Stimulated activated CD8-positive, alpha-beta memory T cell treated with anti-CD3 and anti-CD28 coated beads, Interleukin-12 subunit alpha, Interleukin-12 subunit beta, amount 100 ng/mL, for 24 hours (primary cell): ENCODE measurements around the gene RALGPS2.
"Not testable (repeated sequence)": the region's sequence is repeated elsewhere in the genome, so short reads cannot be mapped to it uniquely, and the experiment has no call there.

Experiments used
- DNase-seq: peaks from one replicate; pipeline ENCODE4 v3.0.0-alpha.2; 2020; ENCODE audit errors: extremely low read depth

RALGPS2 gene

GRCh38 chr1:178724376-178724727 lies 692 bp upstream of the RALGPS2 start:
- no peak for DNase-seq

- no peak for DNase-seq
Observed at GRCh38 chr1:178725466-178726086, 532 bp downstream of the RALGPS2 start.

- DNase-seq: no peak
Observed at GRCh38 chr1:178726087-178726517, 1.1 kb downstream of the RALGPS2 start.

- DNase-seq: no peak
Observed at GRCh38 chr1:178726545-178726944, 1.5 kb downstream of the RALGPS2 start.

- DNase-seq: no peak
Observed at GRCh38 chr1:178727014-178727895, 2.2 kb downstream of the RALGPS2 start.

GRCh38 chr1:178733972-178734371 lies 8.9 kb downstream of the RALGPS2 start:
- no peak for DNase-seq

- no peak for DNase-seq
Observed at GRCh38 chr1:178738780-178739179, 13.7 kb downstream of the RALGPS2 start.

GRCh38 chr1:178739285-178740045 lies 14.4 kb downstream of the RALGPS2 start:
- no peak for DNase-seq

- DNase-seq: no peak
Observed at GRCh38 chr1:178740491-178740890, 15.4 kb downstream of the RALGPS2 start.

- no peak for DNase-seq
Observed at GRCh38 chr1:178740924-178741323, 15.9 kb downstream of the RALGPS2 start.

GRCh38 chr1:178743801-178744200 lies 18.8 kb downstream of the RALGPS2 start:
- no peak for DNase-seq

GRCh38 chr1:178745260-178745659 lies 20.2 kb downstream of the RALGPS2 start:
- DNase-seq: no peak

- DNase-seq: no peak
Observed at GRCh38 chr1:178746345-178746744, 21.3 kb downstream of the RALGPS2 start.

GRCh38 chr1:178747361-178747760 lies 22.3 kb downstream of the RALGPS2 start:
- not testable (repeated sequence) for DNase-seq

- DNase-seq: no peak
Observed at GRCh38 chr1:178749581-178750166, 24.6 kb downstream of the RALGPS2 start.

GRCh38 chr1:178751046-178751445 lies 26.0 kb downstream of the RALGPS2 start:
- DNase-seq: no peak

GRCh38 chr1:178752891-178753290 lies 27.8 kb downstream of the RALGPS2 start:
- DNase-seq: no peak

- DNase-seq: not testable (repeated sequence)
Observed at GRCh38 chr1:178754655-178755256, 29.7 kb downstream of the RALGPS2 start.

GRCh38 chr1:178768423-178768822 lies 43.4 kb downstream of the RALGPS2 start:
- no peak for DNase-seq

GRCh38 chr1:178772952-178773351 lies 47.9 kb downstream of the RALGPS2 start:
- no peak for DNase-seq

- DNase-seq: no peak
Observed at GRCh38 chr1:178774263-178774662, 49.2 kb downstream of the RALGPS2 start.

GRCh38 chr1:178776553-178776952 lies 51.5 kb downstream of the RALGPS2 start:
- no peak for DNase-seq
